ENCODE results near the gene CDH23. TPM values are rescaled to one million over a fixed set of nuclear protein-coding genes. Genes with fewer than 3 reads are reported as not detected.

CDH23 gene
- total RNA-seq, 2 donors from 2014 or later: 28.5 to 58.7 TPM

DNA sequence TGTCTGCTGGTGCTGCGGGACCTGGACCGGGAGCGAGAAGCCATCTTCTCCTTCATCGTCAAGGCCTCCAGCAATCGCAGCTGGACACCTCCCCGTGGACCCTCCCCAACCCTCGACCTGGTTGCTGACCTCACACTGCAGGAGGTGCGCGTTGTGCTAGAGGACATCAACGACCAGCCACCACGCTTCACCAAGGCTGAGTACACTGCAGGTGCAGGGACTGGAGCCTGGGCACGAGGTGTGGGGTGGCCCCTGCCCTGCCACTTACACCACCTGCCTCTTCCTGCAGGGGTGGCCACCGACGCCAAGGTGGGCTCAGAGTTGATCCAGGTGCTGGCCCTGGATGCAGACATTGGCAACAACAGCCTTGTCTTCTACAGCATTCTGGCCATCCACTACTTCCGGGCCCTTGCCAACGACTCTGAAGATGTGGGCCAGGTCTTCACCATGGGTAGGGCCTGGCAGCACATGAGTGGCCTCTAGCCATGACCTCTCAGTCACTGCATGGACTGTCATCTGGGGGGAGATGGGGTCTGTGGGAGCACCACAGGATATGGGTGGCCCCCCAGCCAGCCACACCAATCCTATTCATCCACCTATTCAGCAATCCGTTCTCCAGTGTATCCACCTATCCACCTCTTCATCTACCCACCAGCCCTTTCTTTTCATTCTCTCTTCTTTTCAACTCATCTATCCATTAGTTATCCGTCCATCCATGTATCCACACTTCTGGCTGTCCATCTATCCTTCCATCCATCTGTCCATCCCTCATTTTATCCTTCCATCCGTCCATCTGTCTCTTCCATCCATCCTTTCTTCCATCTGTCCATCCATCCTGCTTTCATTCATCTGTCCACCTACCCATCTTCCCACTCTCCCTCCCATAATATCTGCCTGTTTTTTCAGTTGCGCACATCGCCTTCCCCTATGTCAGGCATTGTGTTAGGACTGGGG, 411.1 kb downstream of the CDH23 start:
- no peak for TF ChIP-seq POLR2A (IDR thresholded peaks at IDR 0.05)
- intact Hi-C loops (cut with DNase I): no loop called here
- DNase-seq: no peak
- 81 to 82% methylated on average over 13 to 20 of the region's 21 CpGs for whole genome bisulfite sequencing, 2 donors
- no peak for ATAC-seq
- Histone ChIP-seq H3K27ac (no peak overlapping the region), H3K9me3 (no peaks in the 10 kb centered on the region), H3K36me3 (replicated peaks in 1 of 2; ENCODE audit: insufficient read depth in 1 of 2, low read depth in 2 of 2) (no peaks in the 10 kb centered on the region), H3K4me3 (no peak overlapping the region), H3K27me3 (no peaks in the 10 kb centered on the region), H3K4me1 (peaks cover 9% of the 10 kb centered on the region)

DNA sequence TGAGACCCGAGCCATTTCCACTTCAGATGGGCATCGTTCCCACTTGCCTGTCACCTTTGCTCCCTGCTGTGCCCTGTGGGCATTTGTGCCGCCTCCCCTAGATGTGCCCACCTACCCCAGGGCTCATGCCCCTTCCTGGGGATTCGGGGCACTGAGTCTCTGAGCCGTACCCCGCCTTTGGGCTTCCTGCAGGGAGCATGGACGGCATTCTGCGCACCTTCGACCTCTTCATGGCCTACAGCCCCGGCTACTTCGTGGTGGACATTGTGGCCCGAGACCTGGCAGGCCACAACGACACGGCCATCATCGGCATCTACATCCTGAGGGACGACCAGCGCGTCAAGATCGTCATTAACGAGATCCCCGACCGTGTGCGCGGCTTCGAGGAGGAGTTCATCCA, 412.9 kb downstream of the CDH23 start:
- H3K4me1 ChIP-seq: peaks cover 15% of the 10 kb centered on the region

DNA sequence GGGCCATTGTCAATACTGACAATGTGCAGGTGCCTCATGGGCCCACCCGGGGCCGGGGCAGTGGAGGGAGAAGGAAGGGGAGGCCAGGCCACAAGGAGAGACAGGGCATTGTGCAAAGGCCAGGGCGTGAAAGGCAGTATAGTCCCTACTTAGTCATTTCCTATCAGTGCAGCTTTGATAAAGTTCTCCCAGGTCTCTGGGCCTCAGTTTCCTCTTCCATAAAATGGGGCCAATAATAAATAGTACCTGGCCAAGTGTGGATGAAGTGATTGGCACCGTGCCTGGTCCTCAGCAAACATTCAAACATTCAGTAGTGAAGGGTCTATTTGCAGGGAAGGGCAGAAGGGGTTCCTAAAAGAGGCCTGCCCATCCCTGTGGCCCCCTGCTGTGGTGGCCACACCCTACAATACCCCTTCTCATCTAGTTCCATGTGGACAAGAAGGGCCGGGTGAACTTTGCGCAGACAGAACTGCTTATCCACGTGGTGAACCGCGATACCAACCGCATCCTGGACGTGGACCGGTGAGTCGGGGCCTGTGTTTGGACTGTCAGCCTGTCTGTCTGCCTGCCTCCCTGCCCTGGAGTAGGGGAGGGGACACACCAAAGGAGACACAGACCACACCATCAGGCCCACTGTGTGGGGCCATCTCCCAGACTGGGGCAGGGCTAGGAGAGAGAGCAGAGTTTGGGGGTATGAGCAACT, 413.5 kb downstream of the CDH23 start:
- intact Hi-C loops (cut with DNase I): loop anchor here (10.0 kb wide), 1 partner anchor 425 kb away; no protein-coding TSS in a partner anchor
- 73 to 84% methylated on average over 5 to 13 of the region's 13 CpGs for WGBS, 2 donors

More for the DNA sequence above, 412.9 kb downstream of the CDH23 start:
- H3K9me3 ChIP-seq: no peaks in the 10 kb centered on the region
- no peak for TF ChIP-seq POLR2A (IDR thresholded peaks at IDR 0.05)
- TF ChIP-seq, protein P1, sequence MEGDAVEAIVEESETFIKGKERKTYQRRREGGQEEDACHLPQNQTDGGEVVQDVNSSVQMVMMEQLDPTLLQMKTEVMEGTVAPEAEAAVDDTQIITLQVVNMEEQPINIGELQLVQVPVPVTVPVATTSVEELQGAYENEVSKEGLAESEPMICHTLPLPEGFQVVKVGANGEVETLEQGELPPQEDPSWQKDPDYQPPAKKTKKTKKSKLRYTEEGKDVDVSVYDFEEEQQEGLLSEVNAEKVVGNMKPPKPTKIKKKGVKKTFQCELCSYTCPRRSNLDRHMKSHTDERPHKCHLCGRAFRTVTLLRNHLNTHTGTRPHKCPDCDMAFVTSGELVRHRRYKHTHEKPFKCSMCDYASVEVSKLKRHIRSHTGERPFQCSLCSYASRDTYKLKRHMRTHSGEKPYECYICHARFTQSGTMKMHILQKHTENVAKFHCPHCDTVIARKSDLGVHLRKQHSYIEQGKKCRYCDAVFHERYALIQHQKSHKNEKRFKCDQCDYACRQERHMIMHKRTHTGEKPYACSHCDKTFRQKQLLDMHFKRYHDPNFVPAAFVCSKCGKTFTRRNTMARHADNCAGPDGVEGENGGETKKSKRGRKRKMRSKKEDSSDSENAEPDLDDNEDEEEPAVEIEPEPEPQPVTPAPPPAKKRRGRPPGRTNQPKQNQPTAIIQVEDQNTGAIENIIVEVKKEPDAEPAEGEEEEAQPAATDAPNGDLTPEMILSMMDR (IDR thresholded peaks at IDR 0.05): no peak
- H3K27me3 ChIP-seq: no peaks in the 10 kb centered on the region
- DNase-seq (no peak), ATAC-seq (no peak)
- WGBS, 2 donors: 85 to 87% methylated on average over 20 to 25 of the region's 25 CpGs
- no peaks in the 10 kb centered on the region for H3K36me3 ChIP-seq (replicated peaks in 1 of 2; ENCODE audit: insufficient read depth in 1 of 2, low read depth in 2 of 2)
- no peak overlapping the region for H3K27ac ChIP-seq
- intact Hi-C loops (cut with DNase I): loop anchor here (10.0 kb wide), 1 partner anchor 425 kb away; no protein-coding TSS in a partner anchor
- no peak overlapping the region for H3K4me3 ChIP-seq

DNA sequence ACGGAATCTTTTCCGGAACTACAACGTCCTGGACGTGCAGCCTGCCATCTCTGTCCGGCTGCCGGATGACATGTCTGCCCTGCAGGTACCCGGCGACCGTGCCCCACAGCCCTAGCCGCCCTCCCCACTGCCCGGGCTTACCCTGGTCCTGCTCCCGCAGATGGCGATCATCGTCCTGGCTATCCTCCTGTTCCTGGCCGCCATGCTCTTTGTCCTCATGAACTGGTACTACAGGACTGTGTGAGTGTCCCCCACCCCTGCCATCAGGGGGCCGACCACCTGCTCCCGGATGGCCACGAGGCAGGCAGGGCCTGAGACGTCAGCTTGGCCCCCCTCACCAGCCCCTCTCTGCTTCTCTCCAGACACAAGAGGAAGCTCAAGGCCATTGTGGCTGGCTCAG, 414.6 kb downstream of the CDH23 start:
- no peak for TF ChIP-seq POLR2A (IDR thresholded peaks at IDR 0.05)
- TF ChIP-seq, protein P1 (IDR thresholded peaks at IDR 0.05): no peak
- ATAC-seq (no peak), DNase-seq (no peak)
- Histone ChIP-seq H3K4me1 (peaks cover 15% of the 10 kb centered on the region), H3K36me3 (replicated peaks in 1 of 2; ENCODE audit: insufficient read depth in 1 of 2, low read depth in 2 of 2) (no peaks in the 10 kb centered on the region), H3K4me3 (no peak overlapping the region), H3K27ac (no peak overlapping the region), H3K9me3 (no peaks in the 10 kb centered on the region), H3K27me3 (no peaks in the 10 kb centered on the region)
- intact Hi-C loops (cut with DNase I): loop anchor here (10.0 kb wide), 1 partner anchor 427 kb away; no protein-coding TSS in a partner anchor
- WGBS, 2 donors: 69 to 76% methylated on average over 19 of the region's 19 CpGs

More for the DNA sequence above, 413.5 kb downstream of the CDH23 start:
- Histone ChIP-seq H3K27me3 (no peaks in the 10 kb centered on the region), H3K27ac (no peak overlapping the region), H3K4me3 (no peak overlapping the region), H3K9me3 (no peaks in the 10 kb centered on the region), H3K4me1 (peaks cover 15% of the 10 kb centered on the region), H3K36me3 (replicated peaks in 1 of 2; ENCODE audit: insufficient read depth in 1 of 2, low read depth in 2 of 2) (no peaks in the 10 kb centered on the region)
- DNase-seq: no peak
- ATAC-seq: no peak
- TF ChIP-seq, protein P1 (IDR thresholded peaks at IDR 0.05): no peak
- TF ChIP-seq POLR2A (IDR thresholded peaks at IDR 0.05): no peak
